Neuronal stem cell (in vitro differentiated cells): Measurements from ENCODE around the gene KIF12.
A peak's percentile ranks its signal among the peaks of the same experiment; 100 is the strongest.

Source experiments
- DNase-seq: peaks from one replicate; pipeline ENCODE4 v3.0.0-alpha.2; 2013; ENCODE audit warnings: low spot score
- H2AFZ ChIP-seq: one replicate; pipeline ENCODE4 v1.6.1; 2013; ENCODE audit warnings: mild to moderate bottlenecking, low read length, inconsistent platforms
- H2AK5ac ChIP-seq: 2 replicates; pipeline ENCODE4 v1.6.1; 2013; ENCODE audit warnings: low read depth, mild to moderate bottlenecking, inconsistent platforms, low read length, moderate library complexity, mixed read lengths
- H2BK120ac ChIP-seq: 2 replicates; pipeline ENCODE4 v1.6.1; 2013; ENCODE audit warnings: low read depth, mild to moderate bottlenecking, inconsistent platforms, low read length, moderate library complexity, mixed read lengths
- H2BK12ac ChIP-seq: one replicate; pipeline ENCODE4 v1.6.1; 2013; ENCODE audit warnings: low read length, inconsistent platforms
- H2BK15ac ChIP-seq: 2 replicates; pipeline ENCODE4 v1.6.1; 2013; ENCODE audit warnings: mild to moderate bottlenecking, low read length, inconsistent platforms, mixed read lengths
- H2BK5ac ChIP-seq: one replicate; pipeline ENCODE4 v1.6.1; 2013; ENCODE audit warnings: inconsistent platforms, mild to moderate bottlenecking, low read length, moderate library complexity
- H3K14ac ChIP-seq: one replicate; pipeline ENCODE4 v1.6.1; 2013; ENCODE audit warnings: low read length, inconsistent platforms
- H3K18ac ChIP-seq: 2 replicates; pipeline ENCODE4 v1.6.1; 2013; ENCODE audit warnings: low read length, inconsistent platforms
- H3K23ac ChIP-seq: 2 replicates; pipeline ENCODE4 v1.6.1; 2013; ENCODE audit warnings: low read depth, mild to moderate bottlenecking, mixed read lengths, low read length, inconsistent platforms; ENCODE audit not compliant: poor library complexity
- H3K27ac ChIP-seq: replicated peaks from 3 replicates; pipeline ENCODE4 v1.5.1; 2013; ENCODE audit warnings: low read length, inconsistent platforms
- H3K27me3 ChIP-seq, 3 experiments: 2 replicates each; pipeline ENCODE4 v1.6.1; 2013; ENCODE audit warnings: low read length in 3 of 3, mild to moderate bottlenecking in 2 of 3, inconsistent platforms in 1 of 3, low read depth in 1 of 3, mixed read lengths in 1 of 3, moderate library complexity in 1 of 3; ENCODE audit not compliant: control insufficient read depth in 3 of 3, insufficient read depth in 3 of 3
- H3K36me3 ChIP-seq, 2 donors: replicated peaks in 1 of 2; 2 replicates each; pipeline ENCODE4 v1.6.1; 2013; ENCODE audit warnings: low read length in 2 of 2; ENCODE audit not compliant: control insufficient read depth in 2 of 2, insufficient read depth in 2 of 2
- H3K4ac ChIP-seq: 2 replicates; pipeline ENCODE4 v1.6.1; 2013; ENCODE audit warnings: inconsistent platforms, mild to moderate bottlenecking, low read length, moderate library complexity
- H3K4me1 ChIP-seq, 2 donors: 1 replicate in 1 of 2; 2 replicates in 1 of 2; pipeline ENCODE4 v1.6.1; 2013; ENCODE audit warnings: low read length in 2 of 2, low read depth in 1 of 2; ENCODE audit not compliant: control insufficient read depth in 2 of 2, insufficient read depth in 1 of 2
- H3K4me2 ChIP-seq: one replicate; pipeline ENCODE4 v1.6.1; 2013; ENCODE audit warnings: mild to moderate bottlenecking, low read length, inconsistent platforms; ENCODE audit not compliant: insufficient read depth, poor library complexity, severe bottlenecking
- H3K4me3 ChIP-seq, 2 donors: 2 replicates each; pipeline ENCODE4 v1.5.1; 2013; ENCODE audit warnings: low read length in 2 of 2, mild to moderate bottlenecking in 2 of 2, inconsistent platforms in 1 of 2, moderate library complexity in 1 of 2
- H3K79me1 ChIP-seq: one replicate; pipeline ENCODE4 v1.6.1; 2013; ENCODE audit warnings: low read depth, mild to moderate bottlenecking, inconsistent platforms, low read length, moderate library complexity
- H3K9ac ChIP-seq: one replicate; pipeline ENCODE4 v1.6.1; 2013; ENCODE audit warnings: mild to moderate bottlenecking, low read depth, low read length, inconsistent platforms; ENCODE audit not compliant: poor library complexity
- H3K9me3 ChIP-seq, 2 donors: replicated peaks in 1 of 2; 2 replicates each; pipeline versions ENCODE3 to v1.6.1; 2013; ENCODE audit warnings: low read length in 2 of 2, mild to moderate bottlenecking in 2 of 2, inconsistent platforms in 1 of 2, low read depth in 1 of 2, mixed read lengths in 1 of 2, moderate library complexity in 1 of 2; ENCODE audit not compliant: control insufficient read depth in 2 of 2, insufficient read depth in 1 of 2
- H4K8ac ChIP-seq: one replicate; pipeline ENCODE4 v1.6.1; 2013; ENCODE audit warnings: low read depth, mild to moderate bottlenecking, inconsistent platforms, low read length, moderate library complexity
- H4K91ac ChIP-seq: one replicate; pipeline ENCODE4 v1.6.1; 2013; ENCODE audit warnings: low read length, low read depth, mild to moderate bottlenecking, inconsistent platforms; ENCODE audit not compliant: poor library complexity
- WGBS, 2 donors: extraction: QIAGEN DNeasy Blood & Tissue Kit; methylation state at CpG; one replicate each; pipeline ENCODE4 v1.1.7; 2013; ENCODE audit warnings: missing lambda C conversion rate in 2 of 2, mixed read lengths in 1 of 2; ENCODE audit not compliant: insufficient read length in 2 of 2, insufficient replicate concordance in 1 of 2; ENCODE audit errors: extremely low coverage in 2 of 2; 5-methylcytosine and 5-hydroxymethylcytosine counted together

KIF12 gene

DNA sequence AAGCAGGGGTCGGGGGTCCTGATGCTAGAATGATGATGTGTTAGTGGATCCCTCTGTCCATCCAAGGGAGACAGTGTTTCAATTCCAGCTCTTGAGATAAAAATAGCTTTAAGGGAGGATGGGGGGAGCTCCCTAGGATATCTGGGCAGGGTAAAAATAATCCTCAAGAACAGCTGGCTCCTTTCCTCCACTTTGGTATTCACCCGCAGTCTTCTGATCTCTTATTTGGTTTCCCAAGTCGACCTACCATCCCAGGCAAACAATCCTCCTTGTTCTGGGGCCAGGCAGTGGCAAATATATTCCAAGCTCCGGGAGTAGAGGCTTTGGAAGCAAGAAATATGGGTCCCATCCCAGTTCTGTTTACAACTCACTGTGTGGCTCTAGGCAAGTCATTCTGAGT, 41.8 kb upstream of the KIF12 start:
- H3K4me3 ChIP-seq = no peak overlapping the region
- H2BK12ac ChIP-seq = no peak overlapping the region
- H3K4ac ChIP-seq = no peak overlapping the region
- no peak overlapping the region for H3K14ac ChIP-seq
- no peak overlapping the region for H3K27ac ChIP-seq
- H3K18ac ChIP-seq = no peak overlapping the region
- H2BK5ac ChIP-seq = no peak overlapping the region
- no peaks in the 10 kb centered on the region for H3K79me1 ChIP-seq
- no CpG with 5 or more reads among the region's 4 CpGs for WGBS, 2 donors
- no peak overlapping the region for H3K9ac ChIP-seq
- H3K36me3 ChIP-seq = no peaks in the 10 kb centered on the region
- H3K4me2 ChIP-seq = no peak overlapping the region
- no peak overlapping the region for H2BK120ac ChIP-seq
- H3K27me3 ChIP-seq = peaks cover 0 to 53% (median 0%) of the 10 kb centered on the region in 3 experiments
- no peak overlapping the region for H3K23ac ChIP-seq
- H3K4me1 ChIP-seq = no peaks in the 10 kb centered on the region
- DNase-seq = no peak
- no peak overlapping the region for H2AFZ ChIP-seq
- no peak overlapping the region for H2AK5ac ChIP-seq
- no peak overlapping the region for H4K91ac ChIP-seq
- no peak overlapping the region for H2BK15ac ChIP-seq
- H3K9me3 ChIP-seq = peaks cover 0 to 5% of the 10 kb centered on the region in 2 donors
- no peak overlapping the region for H4K8ac ChIP-seq

DNA sequence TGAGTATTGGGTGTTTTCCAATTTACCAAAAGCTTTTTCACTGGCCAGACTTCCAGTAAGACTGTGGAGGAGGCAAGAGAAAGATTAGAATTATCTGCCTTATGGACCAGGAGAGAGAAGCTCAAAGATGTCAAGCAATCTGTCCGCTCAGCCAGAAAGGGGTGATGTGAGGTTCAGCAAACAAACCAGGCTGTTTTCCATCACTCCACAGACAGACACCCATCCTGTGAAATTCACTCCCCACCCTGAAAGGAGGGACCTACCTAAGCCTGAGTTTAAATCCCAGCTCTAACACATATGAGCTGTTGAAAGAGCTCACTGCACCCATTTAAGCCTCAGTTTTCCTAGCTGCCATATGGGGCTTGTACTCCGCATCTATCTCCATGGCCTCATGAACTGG, 41.3 kb upstream of the KIF12 start:
- no peak overlapping the region for H2AFZ ChIP-seq
- no peak overlapping the region for H4K8ac ChIP-seq
- no peak overlapping the region for H3K14ac ChIP-seq
- no peak overlapping the region for H2BK12ac ChIP-seq
- no peak overlapping the region for H3K4me2 ChIP-seq
- no peak overlapping the region for H2BK120ac ChIP-seq
- H3K9ac ChIP-seq = no peak overlapping the region
- H2AK5ac ChIP-seq = no peak overlapping the region
- no peak overlapping the region for H3K18ac ChIP-seq
- DNase-seq = no peak
- H3K27ac ChIP-seq = no peak overlapping the region
- no peak overlapping the region for H3K4me3 ChIP-seq
- no CpG with 5 or more reads among the region's 2 CpGs for WGBS, 2 donors
- H4K91ac ChIP-seq = no peak overlapping the region
- no peak overlapping the region for H3K23ac ChIP-seq
- no peaks in the 10 kb centered on the region for H3K4me1 ChIP-seq
- H2BK5ac ChIP-seq = no peak overlapping the region
- peaks cover 0 to 5% of the 10 kb centered on the region in 2 donors for H3K9me3 ChIP-seq
- H3K36me3 ChIP-seq = no peaks in the 10 kb centered on the region
- peaks cover 0 to 52% (median 0%) of the 10 kb centered on the region in 3 experiments for H3K27me3 ChIP-seq
- no peak overlapping the region for H2BK15ac ChIP-seq
- H3K4ac ChIP-seq = no peak overlapping the region
- no peaks in the 10 kb centered on the region for H3K79me1 ChIP-seq

GRCh38 chr9:114139071-114139470, 40.0 kb upstream of the KIF12 start:
- H3K9me3 ChIP-seq = peaks cover 0 to 5% of the 10 kb centered on the region in 2 donors
- no peaks in the 10 kb centered on the region for H3K79me1 ChIP-seq
- H2AK5ac ChIP-seq = peak overlapping the region; percentile 5
- no peaks in the 10 kb centered on the region for H3K36me3 ChIP-seq
- H3K14ac ChIP-seq = no peak overlapping the region
- H3K4me1 ChIP-seq = no peaks in the 10 kb centered on the region
- H3K18ac ChIP-seq = no peak overlapping the region
- H2BK120ac ChIP-seq = no peak overlapping the region
- no peak overlapping the region for H2BK15ac ChIP-seq
- no peak overlapping the region for H3K9ac ChIP-seq
- no peak overlapping the region for H3K4me3 ChIP-seq
- H3K4me2 ChIP-seq = no peak overlapping the region
- H4K91ac ChIP-seq = no peak overlapping the region
- peak overlapping the region; percentile 8 for H3K23ac ChIP-seq
- no peak for DNase-seq
- peaks cover 0 to 55% (median 0%) of the 10 kb centered on the region in 3 experiments for H3K27me3 ChIP-seq
- H3K27ac ChIP-seq = no peak overlapping the region
- no peak overlapping the region for H2AFZ ChIP-seq
- no peak overlapping the region for H2BK12ac ChIP-seq
- H3K4ac ChIP-seq = no peak overlapping the region
- no peak overlapping the region for H2BK5ac ChIP-seq
- no CpG with 5 or more reads among the region's 5 CpGs for WGBS, 2 donors
- no peak overlapping the region for H4K8ac ChIP-seq

GRCh38 chr9:114138552-114138971, 39.5 kb upstream of the KIF12 start:
- Histone ChIP-seq H2BK120ac (no peak overlapping the region), H4K8ac (no peak overlapping the region), H3K23ac (no peak overlapping the region), H3K4me2 (no peak overlapping the region), H3K9ac (peak overlapping the region; percentile 4), H2AFZ (no peak overlapping the region), H3K27ac (no peak overlapping the region), H3K36me3 (no peaks in the 10 kb centered on the region), H3K9me3 (peaks cover 0 to 5% of the 10 kb centered on the region in 2 donors), H3K27me3 (peaks cover 0 to 55% (median 0%) of the 10 kb centered on the region in 3 experiments), H2BK15ac (peak overlapping the region; percentile 73), H3K4ac (no peak overlapping the region), H3K18ac (peak overlapping the region; percentile 23), H2AK5ac (no peak overlapping the region), H3K14ac (no peak overlapping the region), H2BK12ac (no peak overlapping the region), H3K4me1 (no peaks in the 10 kb centered on the region), H2BK5ac (no peak overlapping the region), H3K79me1 (no peaks in the 10 kb centered on the region), H3K4me3 (no peak overlapping the region), H4K91ac (no peak overlapping the region)
- no peak for DNase-seq
- no CpG with 5 or more reads among the region's 8 CpGs for WGBS, 2 donors
